ENCODE data around the gene PNMT.

DNA sequence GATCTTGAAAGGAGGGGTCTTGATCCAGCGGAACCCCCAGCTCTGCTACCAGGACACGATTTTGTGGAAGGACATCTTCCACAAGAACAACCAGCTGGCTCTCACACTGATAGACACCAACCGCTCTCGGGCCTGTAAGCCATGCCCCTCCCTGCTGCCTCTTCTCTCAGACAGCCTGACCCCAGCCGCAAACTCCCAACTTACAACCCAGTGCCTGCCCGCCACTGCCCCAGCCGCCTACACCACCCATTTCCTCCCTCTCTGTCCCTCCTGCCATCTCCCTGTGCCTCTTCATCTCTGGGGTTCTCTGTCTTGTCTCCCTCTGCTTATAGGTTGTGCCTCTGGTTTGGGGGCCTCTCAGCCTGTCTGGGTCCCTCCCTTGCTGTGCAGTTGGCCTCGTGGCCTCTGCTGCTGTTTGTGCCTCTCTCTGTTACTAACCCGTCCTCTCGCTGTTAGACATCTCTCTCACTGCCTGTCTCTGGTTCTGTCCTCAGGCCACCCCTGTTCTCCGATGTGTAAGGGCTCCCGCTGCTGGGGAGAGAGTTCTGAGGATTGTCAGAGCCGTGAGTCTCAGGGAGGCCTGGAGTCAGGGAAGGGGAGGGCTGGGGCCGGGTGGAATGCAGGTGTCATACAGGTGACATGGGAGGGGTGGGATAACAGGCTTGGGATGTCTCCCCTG lies 41.2 kb downstream of the PNMT start:
- TF ChIP-seq, protein P1, sequence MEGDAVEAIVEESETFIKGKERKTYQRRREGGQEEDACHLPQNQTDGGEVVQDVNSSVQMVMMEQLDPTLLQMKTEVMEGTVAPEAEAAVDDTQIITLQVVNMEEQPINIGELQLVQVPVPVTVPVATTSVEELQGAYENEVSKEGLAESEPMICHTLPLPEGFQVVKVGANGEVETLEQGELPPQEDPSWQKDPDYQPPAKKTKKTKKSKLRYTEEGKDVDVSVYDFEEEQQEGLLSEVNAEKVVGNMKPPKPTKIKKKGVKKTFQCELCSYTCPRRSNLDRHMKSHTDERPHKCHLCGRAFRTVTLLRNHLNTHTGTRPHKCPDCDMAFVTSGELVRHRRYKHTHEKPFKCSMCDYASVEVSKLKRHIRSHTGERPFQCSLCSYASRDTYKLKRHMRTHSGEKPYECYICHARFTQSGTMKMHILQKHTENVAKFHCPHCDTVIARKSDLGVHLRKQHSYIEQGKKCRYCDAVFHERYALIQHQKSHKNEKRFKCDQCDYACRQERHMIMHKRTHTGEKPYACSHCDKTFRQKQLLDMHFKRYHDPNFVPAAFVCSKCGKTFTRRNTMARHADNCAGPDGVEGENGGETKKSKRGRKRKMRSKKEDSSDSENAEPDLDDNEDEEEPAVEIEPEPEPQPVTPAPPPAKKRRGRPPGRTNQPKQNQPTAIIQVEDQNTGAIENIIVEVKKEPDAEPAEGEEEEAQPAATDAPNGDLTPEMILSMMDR (IDR thresholded peaks at IDR 0.05): no peak
- no peak for TF ChIP-seq POLR2A (IDR thresholded peaks at IDR 0.05)

Data from testis (tissue), 2 donors.